Transverse colon (tissue), 4 donors: ENCODE results near the gene RPS6KC1. TPM values are rescaled to one million over a fixed set of nuclear protein-coding genes. Genes with fewer than 3 reads are reported as not detected.

Source experiments
- DNase-seq: peaks from one replicate; pipeline ENCODE4 v3.0.0-alpha.2; 2019
- H3K27ac ChIP-seq, 4 donors: fragments of 200-600 bp; sonication (generic); 2 replicates each; pipeline ENCODE4 v1.5.1; 2016 to 2018; ENCODE audit warnings: inconsistent platforms in 4 of 4
- H3K27me3 ChIP-seq: fragments of 200-600 bp; sonication (generic); 2 replicates; pipeline ENCODE4 v1.5.1; 2017; ENCODE audit warnings: inconsistent platforms
- H3K36me3 ChIP-seq, 4 donors: fragments of 200-600 bp; sonication (generic); 2 replicates each; pipeline ENCODE4 v1.5.1; 2017 to 2019; ENCODE audit warnings: inconsistent platforms in 4 of 4
- H3K4me1 ChIP-seq, 4 donors: fragments of 200-600 bp; sonication (generic); 2 replicates each; pipeline ENCODE4 v1.5.1; 2017 to 2020; ENCODE audit warnings: inconsistent platforms in 4 of 4
- H3K4me3 ChIP-seq, 4 donors: fragments of 200-600 bp; sonication (generic); 1 replicate in 1 of 4; 2 replicates in 3 of 4; pipeline versions ENCODE4 v1.5.1 to v1.6.1; 2017 to 2019; ENCODE audit warnings: inconsistent platforms in 4 of 4
- H3K9me3 ChIP-seq, 2 donors: fragments of 200-600 bp; sonication (generic); 2 replicates each; pipeline ENCODE4 v1.5.1; 2017 to 2019; ENCODE audit warnings: inconsistent platforms in 2 of 2
- CTCF ChIP-seq, 5 experiments: fragments of 200-600 bp in 3 of 5; fragments of 450-650 bp in 2 of 5; sonication (generic) in 3 of 5; IDR thresholded peaks; 1 replicate in 2 of 5; 2 replicates in 3 of 5; pipeline ENCODE4 v1.5.1; 2016 to 2017; ENCODE audit warnings: antibody characterized with exemption in 5 of 5, inconsistent platforms in 3 of 5, mild to moderate bottlenecking in 2 of 5, moderate library complexity in 1 of 5
- EP300 ChIP-seq: sonication (generic); formaldehyde crosslinking; IDR thresholded peaks from one replicate; pipeline ENCODE4 v1.6.1; 2017; ENCODE audit warnings: antibody characterized with exemption, low read depth
- POLR2A ChIP-seq: fragments of 450-650 bp; IDR thresholded peaks from one replicate; pipeline ENCODE4 v1.6.1; 2016; ENCODE audit warnings: antibody characterized with exemption, mild to moderate bottlenecking, moderate library complexity
- POLR2AphosphoS5 ChIP-seq, 3 donors: sonication (generic); formaldehyde crosslinking; IDR thresholded peaks; one replicate each; pipeline ENCODE4 v1.6.1; 2016; ENCODE audit warnings: antibody characterized with exemption in 3 of 3
- WGBS, 2 donors: methylation state at CpG; one replicate each; pipeline ENCODE4 v1.1.5; 2018; ENCODE audit warnings: low coverage in 1 of 2; 5-methylcytosine and 5-hydroxymethylcytosine counted together
- in situ Hi-C, 4 donors: fragments of 200-750 bp; cut with MboI; loops; one replicate each; pipeline versions ENCODE4 v1.15.0 to v1.15.1; 2017; ENCODE audit warnings: low sequenced_read_pairs in 3 of 4, low pct_ligation_motif_present in 1 of 4, low pct_unique_long_range_greater_than_20kb in 1 of 4
- intact Hi-C: fragments of 100-400 bp; cut with DNase I; formaldehyde crosslinking; loops from one replicate; pipeline ENCODE4 v1.15.1; 2023; ENCODE audit warnings: low total_unique reads
- total RNA-seq, 4 donors: library from RNA; depleted of rRNA; stranded (reverse); fragments of >200 nt; gene quantifications; one replicate each; pipeline ENCODE4 v1.1.0, GENCODE V29; 2016

The RPS6KC1 gene
- total RNA-seq, 4 donors from 2014 or later: 11.5 to 20.3 (median 14.0) TPM

DNA sequence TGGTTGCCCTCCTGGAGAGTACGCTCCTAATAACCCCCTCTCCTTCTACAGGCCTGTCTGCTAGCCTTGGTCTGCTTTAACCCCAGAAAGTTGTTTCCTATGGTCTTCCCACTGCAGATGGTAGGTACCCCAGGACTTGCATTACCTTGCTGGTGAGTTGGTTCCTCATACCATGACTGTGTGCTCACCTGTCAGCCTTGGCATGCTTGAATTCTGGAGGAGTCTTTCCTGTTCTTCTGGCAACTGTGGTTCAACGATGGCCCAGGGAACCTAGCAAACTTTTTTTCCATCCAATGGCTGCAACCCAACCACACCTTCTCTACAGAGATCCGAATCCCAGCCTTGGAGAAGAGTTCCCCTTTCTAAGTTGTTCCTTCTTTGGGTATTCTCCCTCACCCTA, 36.9 kb downstream of the RPS6KC1 start:
- no peak overlapping the region for H3K27ac ChIP-seq
- intact Hi-C loops: no loop called here
- in situ Hi-C loops: no loop called here
- no peaks in the 10 kb centered on the region for H3K9me3 ChIP-seq
- no peak for DNase-seq
- TF ChIP-seq CTCF (IDR thresholded peaks at IDR 0.05) (no peak), POLR2A (no peak), EP300 (no peak)
- no peak overlapping the region for H3K4me3 ChIP-seq
- no peaks in the 10 kb centered on the region for H3K27me3 ChIP-seq
- WGBS, 2 donors: 93 to 100% methylated on average over 1 to 3 of the region's 3 CpGs
- H3K36me3 ChIP-seq: peaks cover 0 to 8% (median 0%) of the 10 kb centered on the region in 4 donors
- no peaks in the 10 kb centered on the region for H3K4me1 ChIP-seq

GRCh38 chr1:213089924-213090677, 39.1 kb downstream of the RPS6KC1 start:
- H3K36me3 ChIP-seq: peaks cover 0 to 5% (median 0%) of the 10 kb centered on the region in 4 donors
- in situ Hi-C loops: no loop called here
- H3K4me1 ChIP-seq: no peaks in the 10 kb centered on the region
- no peak overlapping the region for H3K27ac ChIP-seq
- H3K4me3 ChIP-seq: no peak overlapping the region
- H3K9me3 ChIP-seq: no peaks in the 10 kb centered on the region
- DNase-seq: no peak
- H3K27me3 ChIP-seq: no peaks in the 10 kb centered on the region
- intact Hi-C loops: no loop called here
- TF ChIP-seq CTCF (IDR thresholded peaks at IDR 0.05): no peak
- no peak for TF ChIP-seq EP300
- TF ChIP-seq POLR2A: no peak
- no peak for TF ChIP-seq POLR2AphosphoS5 (IDR thresholded peaks at IDR 0.05)

- Histone ChIP-seq H3K36me3 (no peaks in the 10 kb centered on the region), H3K27ac (no peak overlapping the region), H3K9me3 (no peaks in the 10 kb centered on the region), H3K4me1 (no peaks in the 10 kb centered on the region), H3K4me3 (no peak overlapping the region), H3K27me3 (no peaks in the 10 kb centered on the region)
- TF ChIP-seq POLR2A (no peak), CTCF (IDR thresholded peaks at IDR 0.05) (no peak), EP300 (no peak), POLR2AphosphoS5 (IDR thresholded peaks at IDR 0.05) (no peak)
- intact Hi-C loops: no loop called here
- 90 to 92% methylated on average over 3 of the region's 3 CpGs for WGBS, 2 donors
- no peak for DNase-seq
- in situ Hi-C loops: no loop called here
Observed at GRCh38 chr1:213094446-213094845, 43.4 kb downstream of the RPS6KC1 start.

DNA sequence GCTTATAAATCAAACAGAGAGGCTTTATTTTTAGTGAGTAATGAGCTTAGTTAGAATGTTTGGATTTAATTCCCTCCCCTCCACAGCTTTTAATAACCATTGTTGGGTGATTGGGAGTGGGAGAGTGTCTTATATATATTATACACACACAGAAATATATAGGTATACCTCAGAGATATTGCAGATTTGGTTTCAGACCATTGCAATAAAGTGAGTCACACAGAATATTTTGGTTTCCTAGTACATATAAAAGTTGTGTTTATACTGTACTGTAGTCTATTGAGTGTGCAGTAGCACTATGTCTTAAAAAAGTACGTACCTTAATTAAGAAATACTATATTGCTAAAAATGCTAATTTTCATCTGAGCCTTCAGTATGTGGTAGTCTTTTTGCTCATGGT, 44.4 kb downstream of the RPS6KC1 start:
- in situ Hi-C loops: no loop called here
- Histone ChIP-seq H3K9me3 (no peaks in the 10 kb centered on the region), H3K27me3 (no peaks in the 10 kb centered on the region), H3K36me3 (no peaks in the 10 kb centered on the region), H3K4me1 (no peaks in the 10 kb centered on the region), H3K4me3 (no peak overlapping the region), H3K27ac (no peak overlapping the region)
- TF ChIP-seq EP300 (no peak), CTCF (IDR thresholded peaks at IDR 0.05) (no peak), POLR2AphosphoS5 (IDR thresholded peaks at IDR 0.05) (no peak)
- 94 to 100% methylated on average over 1 of the region's 1 CpG for WGBS, 2 donors
- intact Hi-C loops: no loop called here
- DNase-seq: no peak
